CD4-positive, alpha-beta T cell treated with Interleukin-2 at 100 ng/mL for 4 hours (primary cell): ENCODE results near the gene ARID5B.

Experiments used
- DNase-seq: peaks from one replicate; pipeline ENCODE4 v3.0.0-alpha.2; 2020; ENCODE audit warnings: low spot score

Gene ARID5B

GRCh38 chr10:61941202-61941681 lies 39.7 kb downstream of the ARID5B start:
- peak; percentile 18 for DNase-seq

- DNase-seq: peak; percentile 39
Measured at GRCh38 chr10:61942604-61943461, 41.3 kb downstream of the ARID5B start.

- DNase-seq: peak; percentile 56
Measured at GRCh38 chr10:61943674-61944378, 42.3 kb downstream of the ARID5B start.

DNA sequence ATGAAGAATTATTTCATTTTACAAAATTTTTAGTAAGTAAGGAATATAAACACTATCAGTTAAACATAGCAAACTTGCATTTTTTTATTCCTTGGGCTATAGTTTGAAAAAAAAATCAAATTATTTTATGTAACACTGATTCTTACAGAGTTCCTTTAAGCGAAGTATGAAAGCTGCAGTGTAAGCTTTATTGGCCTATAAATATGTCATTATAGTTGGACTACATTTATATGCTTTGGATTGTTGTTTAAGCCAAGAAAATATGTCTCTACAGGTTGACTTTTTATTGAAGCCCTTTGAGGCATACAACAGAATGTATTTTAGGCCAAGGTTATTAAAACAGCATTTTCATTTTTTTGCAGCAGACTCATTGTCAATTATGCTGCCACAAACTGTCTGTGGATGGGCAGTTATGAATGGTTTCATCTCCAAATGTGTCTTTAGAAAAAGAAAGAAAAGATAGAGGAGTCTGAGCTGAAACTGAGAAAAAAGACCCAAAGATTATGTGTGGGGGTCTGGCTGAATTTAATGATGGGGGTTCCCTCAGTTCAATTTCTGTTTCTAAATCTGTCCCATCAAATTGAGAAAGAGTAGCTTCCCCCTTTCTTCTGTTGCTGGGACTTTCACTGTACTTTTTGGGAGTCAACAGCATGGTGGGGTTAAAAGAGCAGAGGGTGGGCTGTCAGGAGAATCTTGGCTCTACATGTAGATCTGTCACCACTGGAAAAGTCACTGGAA lies 43.1 kb downstream of the ARID5B start:
- no peak for DNase-seq

- DNase-seq: no peak
Measured at GRCh38 chr10:61949687-61950086, 48.2 kb downstream of the ARID5B start.

DNA sequence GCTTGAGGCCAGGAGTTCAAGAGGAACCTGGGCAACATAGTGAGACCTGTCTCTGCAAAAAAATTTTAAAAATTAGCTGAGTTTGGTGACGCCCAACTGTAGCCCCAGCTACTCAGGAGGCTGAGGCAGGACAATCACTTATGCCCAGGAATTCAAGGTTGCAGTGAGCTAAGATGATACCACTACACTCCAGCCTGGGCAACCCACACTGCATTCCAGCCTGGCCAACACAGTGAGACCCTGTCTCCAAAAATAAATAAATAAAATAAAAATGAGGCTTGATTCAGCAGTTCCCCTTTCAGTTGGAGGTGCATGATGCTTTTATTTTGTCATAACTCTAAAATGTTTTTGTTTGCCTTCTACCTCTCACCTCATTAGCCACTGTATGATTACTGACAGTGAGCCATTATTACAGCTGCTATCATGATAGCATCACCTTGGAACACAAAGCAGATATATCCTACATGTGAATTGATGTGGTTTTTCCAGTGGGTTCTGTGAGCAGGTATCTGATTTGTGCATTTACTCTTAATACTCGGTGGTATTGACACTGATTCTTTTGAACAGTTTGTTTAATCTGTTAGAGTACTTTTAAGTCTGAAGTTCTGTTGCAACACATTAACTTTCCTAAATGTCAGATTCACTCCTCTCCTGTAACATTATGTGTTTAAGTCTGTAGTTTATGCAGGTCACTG lies 49.1 kb downstream of the ARID5B start:
- DNase-seq: no peak

DNA sequence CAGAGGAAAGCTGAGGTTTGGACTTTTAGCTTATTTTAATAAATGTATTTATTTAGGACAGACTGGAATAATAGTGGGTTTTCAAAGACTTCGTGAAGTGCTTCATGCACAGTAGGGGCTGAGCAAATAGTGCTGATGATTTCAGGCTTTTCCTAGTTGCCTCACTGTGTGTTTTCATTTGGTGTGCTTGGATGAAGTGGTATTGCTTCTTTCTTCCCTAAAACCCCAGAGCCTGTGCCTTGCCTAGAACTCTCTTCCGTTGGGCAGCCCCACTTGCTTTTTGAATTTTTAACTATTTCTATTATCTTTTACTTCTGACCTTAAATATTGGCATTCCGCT lies 49.6 kb downstream of the ARID5B start:
- no peak for DNase-seq

DNA sequence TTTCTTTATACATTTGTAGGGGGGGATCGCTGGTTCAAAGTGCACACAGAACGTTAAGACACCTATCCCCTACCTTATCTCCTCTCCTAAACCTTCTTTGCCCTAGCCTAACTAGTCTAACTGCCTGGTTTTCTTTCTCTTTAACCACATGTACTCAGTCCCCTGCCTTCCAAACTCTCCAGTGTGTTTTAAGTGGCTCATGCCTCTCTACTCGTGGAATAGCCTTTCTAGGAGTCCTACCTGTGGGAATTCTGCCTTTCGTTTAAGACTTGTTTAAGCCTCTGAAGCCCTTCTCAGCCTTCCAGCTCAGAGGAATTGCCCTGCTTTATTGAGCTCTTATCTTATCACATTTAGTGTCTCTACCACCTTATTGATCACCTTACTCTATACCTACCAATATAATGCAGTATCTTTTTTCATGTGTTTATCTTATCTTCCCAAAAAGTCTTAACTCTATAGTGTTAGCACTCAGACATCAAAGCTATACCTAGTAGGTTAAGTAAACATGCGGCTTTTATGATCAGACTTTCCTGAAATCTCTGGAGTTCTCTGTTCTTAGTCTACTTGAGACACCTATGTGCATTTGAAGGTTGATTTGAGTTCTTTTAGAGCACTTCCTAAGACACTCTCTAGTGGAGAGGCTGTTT lies 50.7 kb downstream of the ARID5B start:
- DNase-seq: no peak

- DNase-seq: no peak
Measured at GRCh38 chr10:61953183-61953582, 51.7 kb downstream of the ARID5B start.

DNA sequence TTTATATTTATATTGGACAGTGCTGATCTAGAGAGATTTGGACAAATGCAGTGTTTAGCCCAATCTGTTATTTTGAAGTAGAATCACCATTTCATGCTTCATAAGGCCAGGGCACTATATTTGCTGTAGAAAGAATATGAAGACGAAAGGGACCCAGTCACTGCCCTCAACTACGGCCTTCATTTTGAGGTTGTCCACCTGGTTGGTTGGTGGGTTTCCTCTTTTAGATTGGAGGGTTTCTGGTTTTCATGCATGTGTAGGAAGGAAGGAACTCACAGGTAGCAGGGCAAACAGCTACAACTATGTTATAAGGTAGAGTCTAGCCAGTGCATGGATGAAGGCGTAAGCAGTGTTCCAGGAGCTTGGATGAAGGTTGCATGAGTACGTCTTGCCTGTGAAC lies 56.3 kb downstream of the ARID5B start:
- DNase-seq: no peak

DNA sequence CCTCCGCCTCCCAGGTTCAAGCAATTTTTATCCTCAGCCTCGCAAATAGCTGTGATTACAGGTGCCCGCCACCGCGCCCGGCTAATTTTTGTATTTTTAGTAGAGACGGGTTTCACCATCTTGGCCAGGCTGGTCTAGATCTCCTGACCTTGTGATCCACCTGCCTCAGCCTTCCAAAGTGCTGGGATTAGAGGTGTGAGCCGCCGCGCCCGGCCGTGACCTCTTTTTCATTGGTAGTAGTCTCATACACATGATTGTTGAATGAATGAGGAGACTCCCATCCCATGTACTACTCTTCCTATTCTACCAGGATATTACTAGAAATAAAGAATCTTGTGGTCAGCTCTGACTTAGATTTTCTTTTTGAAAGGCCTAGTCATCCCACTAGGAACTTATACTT lies 56.8 kb downstream of the ARID5B start:
- no peak for DNase-seq

- DNase-seq: no peak
Measured at GRCh38 chr10:61958805-61959204, 57.3 kb downstream of the ARID5B start.

GRCh38 chr10:61959814-61960213 lies 58.3 kb downstream of the ARID5B start:
- no peak for DNase-seq

- no peak for DNase-seq
Measured at GRCh38 chr10:61960396-61961120, 59.1 kb downstream of the ARID5B start.

DNA sequence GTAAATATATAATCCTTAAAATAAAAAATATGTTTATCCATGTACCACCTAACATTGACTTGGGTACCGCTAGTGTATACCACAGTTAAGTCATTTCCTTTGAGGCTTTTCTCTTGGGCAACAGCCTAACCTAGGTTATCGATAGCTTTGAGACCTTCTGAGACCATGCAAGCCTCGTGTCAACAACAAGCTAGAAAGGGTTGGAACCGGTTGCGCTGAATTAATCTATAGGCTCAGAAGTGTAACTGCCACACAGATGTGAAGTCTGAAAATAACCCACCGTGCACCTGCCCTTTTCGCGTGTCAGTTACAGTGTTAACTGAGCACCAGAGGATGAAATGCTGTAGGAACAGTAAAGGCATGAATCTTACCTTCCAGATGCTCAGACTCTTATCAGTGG lies 59.8 kb downstream of the ARID5B start:
- DNase-seq: peak; percentile 53

DNA sequence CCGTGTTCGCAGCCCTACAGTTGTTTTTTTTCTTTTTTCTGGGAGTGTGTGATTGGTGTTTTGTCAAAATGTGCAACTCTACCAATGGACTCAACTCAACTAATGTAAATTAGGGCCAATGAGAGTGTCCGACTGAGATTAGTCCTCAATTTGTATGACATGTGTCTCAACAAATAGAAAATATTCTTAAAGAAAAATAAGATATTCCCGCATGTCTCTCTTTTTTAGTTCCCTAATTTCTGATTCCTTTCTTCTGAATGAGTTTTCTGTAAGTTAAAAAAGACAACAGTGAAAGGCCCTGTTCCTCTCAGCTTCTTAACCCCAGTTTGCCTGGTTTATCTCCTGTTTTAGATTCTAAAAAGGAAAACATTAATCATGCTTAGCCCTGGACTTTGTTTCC lies 61.5 kb downstream of the ARID5B start:
- DNase-seq: no peak

- no peak for DNase-seq
Measured at GRCh38 chr10:61963669-61964058, 62.2 kb downstream of the ARID5B start.

GRCh38 chr10:61964059-61964709 lies 62.7 kb downstream of the ARID5B start:
- no peak for DNase-seq

DNA sequence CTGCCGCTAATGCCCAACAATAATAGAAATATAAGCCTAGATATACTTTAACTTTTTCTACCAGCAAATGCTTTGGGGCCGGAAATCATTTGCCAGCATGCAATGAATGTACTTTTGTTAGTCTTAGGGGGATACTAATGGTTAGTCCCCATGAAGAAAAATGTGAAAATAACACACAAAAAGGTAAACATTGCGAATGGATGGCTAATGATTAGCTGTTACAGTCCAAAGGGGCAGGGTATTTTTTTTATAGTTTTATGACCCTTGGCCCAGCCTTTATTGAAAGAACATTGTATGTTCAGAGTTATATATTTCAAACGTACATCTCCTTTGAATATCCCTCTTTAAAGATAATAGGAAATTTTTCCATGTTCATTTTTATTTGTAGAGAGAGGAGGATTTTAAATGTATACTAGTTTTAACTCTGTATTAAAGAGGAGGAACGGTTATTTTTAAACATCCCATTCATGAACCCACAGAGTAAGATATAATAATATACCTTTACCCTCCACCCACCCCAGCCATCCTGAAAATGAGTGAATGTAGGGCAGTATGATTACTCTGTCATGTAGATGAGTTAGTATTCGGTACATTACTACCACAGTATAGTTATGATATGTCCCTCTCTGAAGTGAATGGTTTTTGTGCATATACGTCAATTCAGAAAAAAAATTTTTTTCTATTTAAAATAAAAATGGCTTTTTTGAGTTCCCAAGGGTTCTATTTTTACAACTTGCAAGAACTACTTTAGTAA lies 63.6 kb downstream of the ARID5B start:
- DNase-seq: no peak
